Trophoblast cell (in vitro differentiated cells and primary cell): ENCODE data around the gene ADCY4.
A peak's percentile ranks its signal among the peaks of the same experiment; 100 is the strongest.

Experiments used
- DNase-seq, 2 donors: peaks; one replicate each; pipeline ENCODE4 v3.0.0-alpha.2; 2016
- H2AFZ ChIP-seq: 2 replicates; pipeline ENCODE4 v1.6.1; 2013; ENCODE audit warnings: low read length, moderate library complexity, mild to moderate bottlenecking; ENCODE audit not compliant: insufficient read depth, poor library complexity
- H2AK5ac ChIP-seq: 2 replicates; pipeline ENCODE4 v1.6.1; 2013; ENCODE audit warnings: mild to moderate bottlenecking, low read length
- H2BK120ac ChIP-seq: 2 replicates; pipeline ENCODE4 v1.6.1; 2013; ENCODE audit warnings: low read length, mild to moderate bottlenecking, moderate library complexity; ENCODE audit not compliant: insufficient read depth, poor library complexity
- H2BK12ac ChIP-seq: 2 replicates; pipeline ENCODE4 v1.6.1; 2013; ENCODE audit warnings: mild to moderate bottlenecking, low read length, moderate library complexity
- H2BK5ac ChIP-seq: 2 replicates; pipeline ENCODE4 v1.6.1; 2013; ENCODE audit warnings: low read length, low read depth, moderate library complexity, mild to moderate bottlenecking; ENCODE audit not compliant: poor library complexity
- H3K14ac ChIP-seq: 2 replicates; pipeline ENCODE4 v1.6.1; 2013; ENCODE audit warnings: mild to moderate bottlenecking, low read length
- H3K18ac ChIP-seq: 2 replicates; pipeline ENCODE4 v1.6.1; 2013; ENCODE audit warnings: mild to moderate bottlenecking, low read length
- H3K23ac ChIP-seq: 2 replicates; pipeline ENCODE4 v1.6.1; 2013; ENCODE audit warnings: low read length
- H3K27ac ChIP-seq: 2 replicates; pipeline ENCODE4 v1.5.1; 2013; ENCODE audit warnings: low read depth, mild to moderate bottlenecking, inconsistent platforms, low read length, moderate library complexity
- H3K27me3 ChIP-seq: 2 replicates; pipeline ENCODE4 v1.6.1; 2013; ENCODE audit warnings: inconsistent platforms, mild to moderate bottlenecking, low read length, moderate library complexity; ENCODE audit not compliant: insufficient read depth
- H3K36me3 ChIP-seq, 2 experiments: 1 replicate in 1 of 2; 2 replicates in 1 of 2; pipeline ENCODE4 v1.6.1; 2013; ENCODE audit warnings: low read length in 2 of 2, mild to moderate bottlenecking in 2 of 2, moderate library complexity in 1 of 2; ENCODE audit not compliant: insufficient read depth in 2 of 2, control insufficient read depth in 1 of 2
- H3K4ac ChIP-seq: 2 replicates; pipeline ENCODE4 v1.6.1; 2013; ENCODE audit warnings: low read depth, mild to moderate bottlenecking, low read length, moderate library complexity
- H3K4me1 ChIP-seq, 2 experiments: 1 replicate in 1 of 2; 2 replicates in 1 of 2; pipeline ENCODE4 v1.6.1; 2013; ENCODE audit warnings: low read length in 2 of 2, mild to moderate bottlenecking in 2 of 2, moderate library complexity in 1 of 2; ENCODE audit not compliant: insufficient read depth in 2 of 2, control insufficient read depth in 1 of 2
- H3K4me2 ChIP-seq: 2 replicates; pipeline ENCODE4 v1.6.1; 2013; ENCODE audit warnings: inconsistent platforms, mild to moderate bottlenecking, low read length, moderate library complexity
- H3K4me3 ChIP-seq: 2 replicates; pipeline ENCODE4 v1.5.1; 2013; ENCODE audit warnings: mild to moderate bottlenecking, low read depth, low read length, inconsistent platforms
- H3K79me1 ChIP-seq: one replicate; pipeline ENCODE4 v1.6.1; 2013; ENCODE audit warnings: low read length
- H3K79me2 ChIP-seq: 2 replicates; pipeline ENCODE4 v1.6.1; 2013; ENCODE audit warnings: low read length, mild to moderate bottlenecking; ENCODE audit not compliant: control insufficient read depth, insufficient read depth, poor library complexity
- H3K9ac ChIP-seq: 2 replicates; pipeline ENCODE4 v1.6.1; 2013; ENCODE audit warnings: mild to moderate bottlenecking, low read length
- H3K9me3 ChIP-seq: 2 replicates; pipeline ENCODE4 v1.6.1; 2013; ENCODE audit warnings: low read depth, mild to moderate bottlenecking, control low read depth, inconsistent platforms, low read length; ENCODE audit not compliant: insufficient read depth
- H4K12ac ChIP-seq: 2 replicates; pipeline ENCODE4 v1.6.1; 2013; ENCODE audit warnings: low read depth, mild to moderate bottlenecking, low read length, moderate library complexity
- H4K8ac ChIP-seq: 2 replicates; pipeline ENCODE4 v1.6.1; 2013; ENCODE audit warnings: low read depth, mild to moderate bottlenecking, low read length, moderate library complexity
- H4K91ac ChIP-seq: one replicate; pipeline ENCODE4 v1.6.1; 2013; ENCODE audit warnings: low read depth, mild to moderate bottlenecking, low read length, moderate library complexity
- WGBS: extraction: QIAGEN DNeasy Blood & Tissue Kit; methylation state at CpG from one replicate; pipeline ENCODE4 v1.1.7; 2013; ENCODE audit warnings: missing lambda C conversion rate; ENCODE audit not compliant: insufficient read length, insufficient coverage; ENCODE audit errors: extremely low coverage; 5-methylcytosine and 5-hydroxymethylcytosine counted together

Gene ADCY4

GRCh38 chr14:24337144-24337823 is 2.4 kb upstream of the ADCY4 start:
- H3K27ac ChIP-seq, result no peak overlapping the region
- no peak overlapping the region for H4K12ac ChIP-seq
- H3K23ac ChIP-seq, result no peak overlapping the region
- peaks cover 3% of the 10 kb centered on the region for H3K79me2 ChIP-seq
- peaks cover 4% of the 10 kb centered on the region for H3K79me1 ChIP-seq
- no peak overlapping the region for H3K4me2 ChIP-seq
- no peak overlapping the region for H4K91ac ChIP-seq
- peaks cover 31 to 32% of the 10 kb centered on the region in 2 experiments for H3K4me1 ChIP-seq
- H4K8ac ChIP-seq, result no peak overlapping the region
- no peak overlapping the region for H3K18ac ChIP-seq
- H3K36me3 ChIP-seq, result no peaks in the 10 kb centered on the region
- peaks cover 43% of the 10 kb centered on the region for H3K27me3 ChIP-seq
- H2AK5ac ChIP-seq, result no peak overlapping the region
- H3K4ac ChIP-seq, result no peak overlapping the region
- WGBS, result no CpG with 5 or more reads among the region's 7 CpGs
- H3K14ac ChIP-seq, result no peak overlapping the region
- DNase-seq, result no peak
- peaks cover 11% of the 10 kb centered on the region for H3K9me3 ChIP-seq
- H2BK5ac ChIP-seq, result no peak overlapping the region
- H3K9ac ChIP-seq, result no peak overlapping the region
- no peak overlapping the region for H2BK12ac ChIP-seq
- no peak overlapping the region for H3K4me3 ChIP-seq
- no peak overlapping the region for H2AFZ ChIP-seq
- no peak overlapping the region for H2BK120ac ChIP-seq

GRCh38 chr14:24335461-24336171 is 745 bp upstream of the ADCY4 start:
- Histone ChIP-seq H2BK12ac (peak overlapping the region; percentile 51), H3K4me1 (peaks cover 32 to 33% of the 10 kb centered on the region in 2 experiments), H3K27ac (no peak overlapping the region), H3K27me3 (peaks cover 36% of the 10 kb centered on the region), H2BK120ac (no peak overlapping the region), H3K14ac (peak overlapping the region; percentile 22), H4K8ac (peak overlapping the region; percentile 63), H3K9ac (no peak overlapping the region), H4K12ac (peak overlapping the region; percentile 47), H3K79me1 (peaks cover 4% of the 10 kb centered on the region), H3K4me3 (no peak overlapping the region), H2AFZ (peak overlapping the region; percentile 24), H3K4me2 (peak overlapping the region; percentile 74), H3K18ac (no peak overlapping the region), H3K23ac (no peak overlapping the region), H3K36me3 (no peaks in the 10 kb centered on the region), H2AK5ac (no peak overlapping the region), H3K4ac (no peak overlapping the region), H3K79me2 (peaks cover 3% of the 10 kb centered on the region), H4K91ac (peak overlapping the region; percentile 41), H3K9me3 (peaks cover 11% of the 10 kb centered on the region), H2BK5ac (no peak overlapping the region)
- no peak for DNase-seq
- WGBS, result no CpG with 5 or more reads among the region's 12 CpGs

- DNase-seq, result peak; percentile 64 to 80
- H3K36me3 ChIP-seq, result no peaks in the 10 kb centered on the region
- H4K8ac ChIP-seq, result peak overlapping the region; percentile 20
- no peak overlapping the region for H3K14ac ChIP-seq
- no peak overlapping the region for H3K23ac ChIP-seq
- peak overlapping the region; percentile 75 for H2AFZ ChIP-seq
- no peak overlapping the region for H2AK5ac ChIP-seq
- no peak overlapping the region for H3K9ac ChIP-seq
- H3K27me3 ChIP-seq, result peaks cover 10% of the 10 kb centered on the region
- H3K27ac ChIP-seq, result no peak overlapping the region
- H2BK12ac ChIP-seq, result no peak overlapping the region
- peak overlapping the region; percentile 59 for H3K4me2 ChIP-seq
- H3K79me2 ChIP-seq, result peaks cover 3% of the 10 kb centered on the region
- H3K9me3 ChIP-seq, result peaks cover 2% of the 10 kb centered on the region
- H3K4me1 ChIP-seq, result peaks cover 24 to 26% of the 10 kb centered on the region in 2 experiments
- H4K91ac ChIP-seq, result no peak overlapping the region
- H4K12ac ChIP-seq, result peak overlapping the region; percentile 36
- peaks cover 4% of the 10 kb centered on the region for H3K79me1 ChIP-seq
- no peak overlapping the region for H3K18ac ChIP-seq
- H2BK120ac ChIP-seq, result no peak overlapping the region
- H3K4ac ChIP-seq, result no peak overlapping the region
- WGBS, result no CpG with 5 or more reads among the region's 56 CpGs
- H2BK5ac ChIP-seq, result no peak overlapping the region
- H3K4me3 ChIP-seq, result peak overlapping the region; percentile 51
Observed at GRCh38 chr14:24332268-24332993, 2.4 kb downstream of the ADCY4 start.

GRCh38 chr14:24331731-24332267 is 3.1 kb downstream of the ADCY4 start:
- Histone ChIP-seq H4K12ac (no peak overlapping the region), H4K91ac (no peak overlapping the region), H3K4me3 (no peak overlapping the region), H3K79me2 (peaks cover 3% of the 10 kb centered on the region), H3K27ac (no peak overlapping the region), H3K4me1 (peaks cover 24 to 26% of the 10 kb centered on the region in 2 experiments), H2AK5ac (no peak overlapping the region), H3K23ac (no peak overlapping the region), H3K36me3 (no peaks in the 10 kb centered on the region), H3K79me1 (peaks cover 4% of the 10 kb centered on the region), H2BK5ac (no peak overlapping the region), H2BK12ac (no peak overlapping the region), H2BK120ac (no peak overlapping the region), H3K27me3 (peaks cover 10% of the 10 kb centered on the region), H3K14ac (no peak overlapping the region), H3K4me2 (no peak overlapping the region), H4K8ac (no peak overlapping the region), H3K18ac (no peak overlapping the region), H3K9me3 (peaks cover 2% of the 10 kb centered on the region), H3K4ac (no peak overlapping the region), H3K9ac (no peak overlapping the region), H2AFZ (no peak overlapping the region)
- DNase-seq, result no peak
- WGBS, result no CpG with 5 or more reads among the region's 26 CpGs
